Activated naive CD4-positive, alpha-beta T cell treated with Interleukin-2 at 50 U/mL for 16 hours (primary cell): ENCODE data around the gene PPP2R2D.

ENCODE experiments used
- DNase-seq: peaks from one replicate; pipeline ENCODE4 v3.0.0-alpha.2; 2020

Gene PPP2R2D

DNA sequence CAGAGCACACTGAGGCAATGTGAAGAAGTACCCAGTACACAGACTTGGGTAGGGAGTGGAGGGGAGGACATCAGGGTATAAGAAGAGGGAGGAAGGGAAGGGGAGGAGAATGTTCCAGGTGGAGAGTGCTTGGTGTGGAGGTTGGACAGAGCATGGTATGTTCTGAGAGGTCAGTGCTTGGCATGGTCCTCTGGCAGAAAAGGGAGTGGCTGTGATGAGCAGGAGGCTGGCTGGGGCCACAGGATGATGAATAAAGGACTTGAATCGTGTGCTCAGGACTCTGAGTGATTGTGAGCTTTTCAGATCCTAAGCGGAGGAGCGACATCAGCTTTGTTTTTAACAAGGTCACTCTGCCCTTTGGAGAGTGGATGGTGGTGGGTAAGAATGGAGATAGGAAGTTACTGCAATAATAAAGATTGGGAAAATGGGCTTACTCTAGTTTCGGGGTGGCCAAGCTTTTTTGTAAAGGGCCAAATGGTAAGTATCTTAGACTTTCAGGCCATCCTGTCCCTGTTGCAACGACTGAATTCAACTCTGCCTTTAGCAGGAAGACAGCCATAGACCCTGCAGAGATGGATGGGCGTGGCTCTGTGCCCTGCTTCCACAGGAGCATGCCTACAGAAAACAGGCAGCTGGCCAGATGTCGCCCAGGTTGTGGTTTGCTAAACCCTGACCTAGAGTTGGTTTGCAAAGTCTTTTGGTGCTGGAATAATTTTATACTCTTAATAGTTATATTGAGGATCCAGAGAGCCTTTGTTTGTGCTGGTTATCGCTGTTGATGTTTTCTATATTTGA, 8.4 kb downstream of the PPP2R2D start:
- no peak for DNase-seq

DNA sequence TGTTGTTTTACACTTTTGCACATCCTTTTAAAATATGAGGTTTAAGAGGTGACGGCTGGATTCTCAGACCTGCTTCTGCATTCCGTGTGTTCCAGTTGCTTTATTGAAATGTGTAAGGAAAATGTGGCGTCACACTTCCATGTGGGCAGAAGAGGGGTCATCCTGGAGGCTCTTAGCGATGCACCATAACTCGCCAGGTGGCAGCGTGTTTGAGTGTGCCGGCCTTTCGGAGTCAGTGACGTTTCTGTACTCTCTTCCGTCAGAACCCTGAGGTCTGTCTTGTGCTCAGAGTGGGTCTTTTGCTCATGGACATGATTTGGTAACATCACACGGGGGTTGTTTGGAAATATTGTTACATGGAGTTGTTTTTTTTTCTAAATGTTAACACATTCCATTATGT, 9.1 kb downstream of the PPP2R2D start:
- DNase-seq: no peak

- no peak for DNase-seq
Measured at GRCh38 chr10:131910663-131911314, 10.0 kb downstream of the PPP2R2D start.

- no peak for DNase-seq
Measured at GRCh38 chr10:131911451-131911850, 10.6 kb downstream of the PPP2R2D start.

- no peak for DNase-seq
Measured at GRCh38 chr10:131912620-131913019, 11.8 kb downstream of the PPP2R2D start.

GRCh38 chr10:131915484-131915883, 14.7 kb downstream of the PPP2R2D start:
- no peak for DNase-seq

DNA sequence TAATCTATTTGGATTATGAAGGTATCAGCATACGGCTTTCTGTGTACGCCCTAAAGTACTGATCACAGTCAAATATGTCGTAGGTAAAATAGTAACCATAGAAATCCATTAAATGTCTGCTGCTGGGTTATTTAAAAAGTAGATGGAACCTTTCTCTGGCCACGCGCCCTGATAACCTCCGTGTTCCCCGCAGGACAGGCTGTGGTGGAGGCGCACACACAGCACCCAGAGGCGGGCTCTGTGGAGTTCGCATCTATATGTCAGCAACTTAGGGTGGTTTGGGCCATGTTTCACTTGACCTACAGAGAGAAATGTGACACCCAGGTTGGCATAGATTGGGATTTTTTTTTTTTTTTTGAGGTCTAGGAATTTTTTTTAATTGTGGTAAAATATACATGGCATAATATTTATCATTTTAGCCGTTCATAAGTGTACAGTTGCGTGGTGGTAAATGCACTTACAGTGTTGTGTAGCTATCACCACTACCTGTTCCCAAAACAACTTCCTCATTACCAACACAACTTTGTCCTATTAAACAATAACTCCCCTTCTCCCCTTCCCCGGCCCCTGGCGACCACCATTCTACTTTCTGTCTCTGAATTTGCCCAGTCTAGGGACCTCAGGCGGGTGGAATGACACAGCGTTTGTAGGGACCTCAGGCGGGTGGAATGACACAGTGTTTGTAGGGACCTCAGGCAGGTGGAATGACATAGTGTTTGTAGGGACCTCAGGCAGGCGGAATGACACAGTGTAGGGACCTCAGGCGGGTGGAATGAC, 15.4 kb downstream of the PPP2R2D start:
- DNase-seq: no peak

GRCh38 chr10:131916767-131917160, 16.0 kb downstream of the PPP2R2D start:
- peak; percentile 58 for DNase-seq

DNA sequence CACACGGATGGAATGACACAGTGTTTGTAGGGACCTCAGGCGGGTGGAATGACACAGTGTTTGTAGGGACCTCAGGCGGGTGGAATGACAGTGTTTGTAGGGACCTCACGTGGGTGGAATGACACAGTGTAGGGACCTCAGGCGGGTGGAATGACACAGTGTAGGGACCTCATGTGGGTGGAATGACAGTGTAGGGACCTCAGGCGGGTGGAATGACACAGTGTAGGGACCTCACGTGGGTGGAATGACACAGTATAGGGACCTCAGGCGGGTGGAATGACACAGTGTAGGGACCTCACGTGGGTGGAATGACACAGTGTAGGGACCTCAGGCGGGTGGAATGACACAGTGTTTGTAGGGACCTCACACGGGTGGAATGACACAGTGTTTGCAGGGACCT, 16.7 kb downstream of the PPP2R2D start:
- peak; percentile 53 for DNase-seq

GRCh38 chr10:131919461-131919860, 18.7 kb downstream of the PPP2R2D start:
- DNase-seq: peak; percentile 32

GRCh38 chr10:131920151-131920550, 19.3 kb downstream of the PPP2R2D start:
- DNase-seq: peak; percentile 63

DNA sequence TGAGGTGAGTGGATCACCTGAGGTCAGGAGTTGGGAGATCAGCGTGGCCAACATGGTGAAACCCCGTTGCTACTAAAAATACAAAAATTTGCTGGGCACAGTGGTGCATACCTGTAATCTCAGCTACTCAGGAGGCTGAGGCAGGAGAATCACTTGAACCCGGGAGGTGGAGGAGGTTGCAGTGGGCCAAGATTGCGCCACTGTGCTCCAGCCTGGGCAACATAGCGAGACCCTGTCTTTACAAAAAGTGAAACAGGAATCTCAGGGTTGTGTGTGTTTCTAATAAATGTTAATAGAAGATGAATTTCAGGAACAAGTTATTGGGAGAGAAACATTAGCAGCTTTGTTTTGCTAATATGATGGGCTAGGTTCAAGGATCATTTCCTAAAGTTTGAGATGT, 19.9 kb downstream of the PPP2R2D start:
- DNase-seq: no peak

DNA sequence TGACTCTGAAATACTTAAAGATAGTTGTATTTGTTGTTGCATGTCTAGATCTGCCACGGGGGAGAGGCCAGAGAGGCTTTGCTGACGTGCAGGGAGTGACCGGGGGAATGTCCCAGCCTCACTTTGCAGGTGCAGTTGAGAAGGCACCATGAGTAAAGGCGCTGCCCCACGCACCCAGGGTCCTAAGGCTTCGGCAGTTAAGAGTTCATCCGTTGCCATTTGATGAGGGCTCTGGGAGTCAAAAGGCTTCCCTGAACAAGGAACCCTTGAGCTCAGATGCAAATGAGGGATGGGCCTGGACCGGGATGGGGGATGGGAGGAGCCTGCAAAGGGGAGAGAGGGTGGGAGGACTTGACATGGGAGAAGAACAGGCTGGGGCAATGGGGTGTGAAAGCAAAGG, 20.4 kb downstream of the PPP2R2D start:
- DNase-seq: no peak

GRCh38 chr10:131923038-131923756, 22.4 kb downstream of the PPP2R2D start:
- no peak for DNase-seq

- no peak for DNase-seq
Measured at GRCh38 chr10:131925011-131925649, 24.3 kb downstream of the PPP2R2D start.

DNA sequence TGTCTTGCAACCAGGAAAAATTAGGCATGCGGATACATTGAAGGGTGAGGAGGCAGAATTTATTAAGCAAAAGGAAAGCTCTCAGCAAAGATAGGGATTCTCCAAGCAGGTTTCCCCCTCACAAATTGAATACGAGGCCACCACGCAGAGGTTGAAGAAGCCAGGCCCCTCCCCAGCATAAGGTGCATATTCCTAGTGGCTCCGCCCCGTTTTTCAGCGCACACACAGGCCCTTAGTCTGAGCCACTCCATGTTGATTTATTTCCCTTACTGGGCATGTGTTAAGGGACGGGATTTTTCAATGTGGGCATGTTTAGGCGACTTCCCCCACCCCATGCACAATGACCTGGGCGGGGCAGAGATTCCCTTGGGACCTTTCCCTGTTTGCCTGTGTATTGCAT, 24.9 kb downstream of the PPP2R2D start:
- DNase-seq: no peak

DNA sequence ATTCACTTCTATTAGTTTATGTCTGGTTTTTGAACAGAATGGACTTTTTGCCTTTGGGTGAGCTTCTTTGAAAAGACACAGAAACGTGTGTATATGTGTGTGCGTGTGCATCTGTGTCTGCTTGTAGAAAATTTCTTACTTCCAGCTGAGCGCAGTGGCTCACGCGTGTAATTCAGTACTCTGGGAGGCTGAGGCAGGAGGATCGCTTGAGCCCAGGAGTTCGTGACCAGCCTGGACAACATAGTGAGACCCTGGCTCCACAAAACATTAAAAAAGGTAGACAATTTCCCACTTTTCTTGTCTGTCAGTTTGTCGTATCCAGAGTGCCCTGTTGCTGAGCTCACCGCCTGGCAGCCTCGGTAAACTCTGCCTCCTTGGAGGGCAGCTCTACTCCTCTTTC, 25.4 kb downstream of the PPP2R2D start:
- DNase-seq: no peak

DNA sequence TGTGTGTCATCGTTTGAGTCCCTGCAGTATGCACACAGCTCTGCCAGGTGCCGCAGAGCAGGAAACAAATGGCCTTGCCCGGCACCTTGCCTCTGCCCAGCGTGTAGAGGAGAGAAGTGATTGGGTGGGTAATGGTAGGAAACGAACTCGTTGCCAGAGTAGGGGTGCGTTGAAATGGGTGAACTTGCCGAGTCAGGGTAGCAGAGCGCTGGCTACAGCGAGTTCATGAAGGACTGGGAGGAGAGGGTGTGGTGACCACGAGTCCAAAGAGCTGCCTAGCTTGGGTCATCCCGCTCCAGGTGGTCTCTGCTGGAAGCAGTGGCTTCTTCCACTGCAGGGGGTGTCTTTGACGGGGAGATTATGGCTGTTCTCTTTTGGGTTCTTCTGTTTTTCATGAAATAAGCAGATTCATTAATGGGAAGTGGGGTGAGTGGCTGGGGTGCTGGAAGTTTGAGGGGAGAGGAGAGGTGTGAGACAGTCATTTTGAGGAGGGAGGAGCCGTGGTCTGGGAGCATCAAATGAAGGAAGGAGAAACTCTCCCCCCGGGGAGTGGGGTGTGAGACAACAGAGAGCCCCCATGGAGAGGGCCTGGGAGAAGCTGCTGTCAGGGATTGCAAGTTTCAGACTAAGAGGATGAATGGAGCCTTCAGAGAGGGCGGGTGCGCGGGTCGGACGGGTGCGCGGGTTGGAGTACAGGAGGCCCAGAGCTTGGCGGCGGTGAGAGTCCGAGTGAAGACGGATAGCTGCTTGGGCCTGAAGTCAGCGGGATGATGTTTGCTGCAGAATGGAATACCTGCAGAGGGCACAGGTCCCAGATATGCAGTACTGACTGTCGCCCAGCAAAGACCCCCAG, 26.2 kb downstream of the PPP2R2D start:
- DNase-seq: no peak

- peak; percentile 59 for DNase-seq
Measured at GRCh38 chr10:131928248-131929095, 27.7 kb downstream of the PPP2R2D start.

GRCh38 chr10:131929122-131929845, 28.5 kb downstream of the PPP2R2D start:
- DNase-seq: no peak
